HepG2 (cell line): ENCODE data around the gene ADARB2.

Experiments used
- CTCF ChIP-seq: sonication (generic); formaldehyde crosslinking; IDR thresholded peaks from 2 replicates; pipeline ENCODE4 v1.5.0; 2020; ENCODE audit warnings: mild to moderate bottlenecking, missing genetic modification reagents, moderate library complexity
- PBX3 ChIP-seq: sonication (generic); formaldehyde crosslinking; IDR thresholded peaks from 2 replicates; pipeline ENCODE4 v1.8.1; 2023; ENCODE audit warnings: missing genetic modification reagents, inconsistent platforms, borderline replicate concordance
- POLR2AphosphoS5 ChIP-seq: IDR thresholded peaks from 2 replicates; pipeline ENCODE4 v1.6.1; 2012; ENCODE audit warnings: low read depth, low read length
- RAD21 ChIP-seq: fragments of 450-650 bp; formaldehyde crosslinking; IDR thresholded peaks from 2 replicates; pipeline ENCODE4 v1.5.0; 2020; ENCODE audit warnings: mild to moderate bottlenecking
- REST ChIP-seq, 2 experiments: IDR thresholded peaks; 2 replicates each; pipeline ENCODE4 v1.6.1; 2011 to 2012; ENCODE audit warnings: low read length in 2 of 2, borderline replicate concordance in 1 of 2, low read depth in 1 of 2, mild to moderate bottlenecking in 1 of 2, moderate library complexity in 1 of 2
- RXRA ChIP-seq: sonication (generic); formaldehyde crosslinking; IDR thresholded peaks from 2 replicates; pipeline ENCODE4 v1.5.1; 2020; ENCODE audit warnings: missing genetic modification reagents
- ZFP1 ChIP-seq: IDR thresholded peaks from 2 replicates; pipeline ENCODE4 v1.6.1; 2016
- ZNF160 ChIP-seq: sonication (generic); formaldehyde crosslinking; IDR thresholded peaks from 2 replicates; pipeline ENCODE4 v1.8.0; 2022; ENCODE audit warnings: mild to moderate bottlenecking, inconsistent platforms, missing genetic modification reagents
- ZNF230 ChIP-seq: sonication (generic); formaldehyde crosslinking; IDR thresholded peaks from 2 replicates; pipeline ENCODE4 v1.4.0; 2020; ENCODE audit warnings: mild to moderate bottlenecking, missing genetic modification reagents
- ZNF276 ChIP-seq: sonication (generic); formaldehyde crosslinking; IDR thresholded peaks from 2 replicates; pipeline ENCODE4 v1.4.0; 2020; ENCODE audit warnings: mild to moderate bottlenecking, low read depth, missing genetic modification reagents
- ZNF501 ChIP-seq: sonication (generic); formaldehyde crosslinking; IDR thresholded peaks from 2 replicates; pipeline ENCODE4 v1.5.1; 2020; ENCODE audit warnings: mild to moderate bottlenecking, moderate library complexity, missing genetic modification reagents
- ZNF660 ChIP-seq: sonication (generic); formaldehyde crosslinking; IDR thresholded peaks from 2 replicates; pipeline ENCODE4 v1.5.1; 2020; ENCODE audit warnings: mild to moderate bottlenecking, low read depth, missing genetic modification reagents, borderline replicate concordance
- ZSCAN5A ChIP-seq: sonication (generic); formaldehyde crosslinking; IDR thresholded peaks from 2 replicates; pipeline ENCODE4 v1.8.0; 2022; ENCODE audit warnings: mild to moderate bottlenecking, missing genetic modification reagents, borderline replicate concordance

- TF ChIP-seq ZNF660 (CRISPR knock-in tag) (no peak), ZNF276 (CRISPR knock-in tag) (no peak), ZNF230 (CRISPR knock-in tag) (no peak), RXRA (no peak), POLR2AphosphoS5 (no peak), RAD21 (no peak), PBX3 (CRISPR knock-in tag) (no peak), ZFP1 (no peak), ZNF160 (CRISPR knock-in tag) (no peak), REST (IDR thresholded peaks at IDR 0.05; ENCODE audit: borderline replicate concordance in 1 of 2, low read depth in 1 of 2, low read length in 2 of 2) (no peak), ZSCAN5A (CRISPR knock-in tag) (no peak), ZNF501 (CRISPR knock-in tag) (no peak), CTCF (CRISPR knock-in tag) (no peak)
Measured at GRCh38 chr10:1552406-1552805, 184.9 kb downstream of the ADARB2 start.
